A673 (cell line): ENCODE data around the gene DCLK1. TPM values are rescaled to one million over a fixed set of nuclear protein-coding genes. Genes with fewer than 3 reads are reported as not detected.

Experiments used
- BruUV-seq: library from RNA; stranded (reverse); fragments of 400-500 nt; replicated peaks from 2 replicates; lab custom pipeline; 2021; lab: Mats Ljungman, UMichigan
- CTCF ChIA-PET: fragments of 300-600 bp; sonication (Branson Sonifier 250); formaldehyde crosslinking; loops from one replicate; lab custom pipeline; 2022; ENCODE audit warnings: antibody characterized with exemption; lab: Charles Lee
- POLR2A ChIA-PET: fragments of 300-600 bp; sonication (Branson Sonifier 250); formaldehyde crosslinking; loops from one replicate; lab custom pipeline; 2022; ENCODE audit warnings: antibody characterized with exemption; ENCODE audit not compliant: low non-redundant PET; lab: Charles Lee
- DNase-seq: peaks from one replicate; pipeline ENCODE4 v3.0.0-alpha.2; 2015; ENCODE audit warnings: low spot score
- H3K27ac ChIP-seq: fragments of 200-600 bp; sonication (generic); 2 replicates; pipeline ENCODE4 v1.5.1; 2016; ENCODE audit warnings: mixed run types, low read depth, mild to moderate bottlenecking, mixed read lengths, antibody characterized with exemption, low read length; ENCODE audit not compliant: poor library complexity, severe bottlenecking
- H3K27me3 ChIP-seq: fragments of 200-600 bp; sonication (generic); replicated peaks from 2 replicates; pipeline ENCODE4 v1.6.1; 2017; ENCODE audit warnings: mixed run types, low read depth, mild to moderate bottlenecking, mixed read lengths, antibody characterized with exemption, low read length; ENCODE audit not compliant: insufficient read depth, poor library complexity
- H3K36me3 ChIP-seq: fragments of 200-600 bp; sonication (generic); 2 replicates; pipeline ENCODE4 v1.6.1; 2016; ENCODE audit warnings: mixed run types, mild to moderate bottlenecking, mixed read lengths, antibody characterized with exemption, low read length; ENCODE audit not compliant: insufficient read depth, poor library complexity, severe bottlenecking
- H3K4me1 ChIP-seq: fragments of 200-600 bp; sonication (generic); 2 replicates; pipeline ENCODE4 v1.6.1; 2017; ENCODE audit warnings: mixed run types, mild to moderate bottlenecking, mixed read lengths, antibody characterized with exemption, low read length; ENCODE audit not compliant: insufficient read depth, poor library complexity, severe bottlenecking
- H3K4me3 ChIP-seq: fragments of 200-600 bp; sonication (generic); 2 replicates; pipeline ENCODE4 v1.5.1; 2016; ENCODE audit warnings: low read depth, mixed run types, mild to moderate bottlenecking, mixed read lengths, low read length; ENCODE audit not compliant: poor library complexity, severe bottlenecking
- H3K9me3 ChIP-seq: fragments of 200-600 bp; sonication (generic); 2 replicates; pipeline ENCODE4 v1.6.1; 2016; ENCODE audit warnings: mixed run types, low read depth, mild to moderate bottlenecking, mixed read lengths, antibody characterized with exemption, low read length; ENCODE audit not compliant: poor library complexity, severe bottlenecking
- EZH2 ChIP-seq: fragments of 200-600 bp; sonication (generic); IDR thresholded peaks from 2 replicates; pipeline ENCODE4 v1.6.1; 2017; ENCODE audit warnings: borderline replicate concordance, low read depth, mild to moderate bottlenecking, mixed read lengths, antibody characterized with exemption, low read length; ENCODE audit not compliant: poor library complexity, severe bottlenecking
- intact Hi-C: fragments of 100-400 bp; cut with micrococcal nuclease; formaldehyde crosslinking; loops from one replicate; pipeline ENCODE4 v1.10.0; 2022; ENCODE audit not compliant: unreplicated experiment
- total RNA-seq: library from RNA; stranded (reverse); gene quantifications from 2 replicates; pipeline ENCODE4 v1.2.3, GENCODE V29; 2021
- TF ChIP-seq, protein P1 (sequence below): fragments of 300-800, 200-600 bp; sonication (generic); conservative IDR thresholded peaks from 2 replicates; pipeline ENCODE4 v1.5.1; 2017; ENCODE audit warnings: low read depth, mild to moderate bottlenecking, antibody characterized with exemption, low read length, moderate library complexity, mixed read lengths

Gene DCLK1
- total RNA-seq, 1 experiment from 2014 or later: 11.2 TPM

- POLR2A ChIA-PET: no interaction called here
- intact Hi-C loops: no loop called here
- H3K27ac ChIP-seq: no peak overlapping the region
- H3K9me3 ChIP-seq: no peaks in the 10 kb centered on the region
- DNase-seq: no peak
- TF ChIP-seq, protein P1, sequence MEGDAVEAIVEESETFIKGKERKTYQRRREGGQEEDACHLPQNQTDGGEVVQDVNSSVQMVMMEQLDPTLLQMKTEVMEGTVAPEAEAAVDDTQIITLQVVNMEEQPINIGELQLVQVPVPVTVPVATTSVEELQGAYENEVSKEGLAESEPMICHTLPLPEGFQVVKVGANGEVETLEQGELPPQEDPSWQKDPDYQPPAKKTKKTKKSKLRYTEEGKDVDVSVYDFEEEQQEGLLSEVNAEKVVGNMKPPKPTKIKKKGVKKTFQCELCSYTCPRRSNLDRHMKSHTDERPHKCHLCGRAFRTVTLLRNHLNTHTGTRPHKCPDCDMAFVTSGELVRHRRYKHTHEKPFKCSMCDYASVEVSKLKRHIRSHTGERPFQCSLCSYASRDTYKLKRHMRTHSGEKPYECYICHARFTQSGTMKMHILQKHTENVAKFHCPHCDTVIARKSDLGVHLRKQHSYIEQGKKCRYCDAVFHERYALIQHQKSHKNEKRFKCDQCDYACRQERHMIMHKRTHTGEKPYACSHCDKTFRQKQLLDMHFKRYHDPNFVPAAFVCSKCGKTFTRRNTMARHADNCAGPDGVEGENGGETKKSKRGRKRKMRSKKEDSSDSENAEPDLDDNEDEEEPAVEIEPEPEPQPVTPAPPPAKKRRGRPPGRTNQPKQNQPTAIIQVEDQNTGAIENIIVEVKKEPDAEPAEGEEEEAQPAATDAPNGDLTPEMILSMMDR: no peak
- no peak for TF ChIP-seq EZH2
- BruUV-seq: no TSS peak
- CTCF ChIA-PET: no interaction called here
- H3K27me3 ChIP-seq: no peaks in the 10 kb centered on the region
- no peak overlapping the region for H3K4me3 ChIP-seq
- no peaks in the 10 kb centered on the region for H3K4me1 ChIP-seq
- no peaks in the 10 kb centered on the region for H3K36me3 ChIP-seq
These were observed 272.5 kb downstream of the DCLK1 start for GRCh38 chr13:35858665-35859064.

DNA sequence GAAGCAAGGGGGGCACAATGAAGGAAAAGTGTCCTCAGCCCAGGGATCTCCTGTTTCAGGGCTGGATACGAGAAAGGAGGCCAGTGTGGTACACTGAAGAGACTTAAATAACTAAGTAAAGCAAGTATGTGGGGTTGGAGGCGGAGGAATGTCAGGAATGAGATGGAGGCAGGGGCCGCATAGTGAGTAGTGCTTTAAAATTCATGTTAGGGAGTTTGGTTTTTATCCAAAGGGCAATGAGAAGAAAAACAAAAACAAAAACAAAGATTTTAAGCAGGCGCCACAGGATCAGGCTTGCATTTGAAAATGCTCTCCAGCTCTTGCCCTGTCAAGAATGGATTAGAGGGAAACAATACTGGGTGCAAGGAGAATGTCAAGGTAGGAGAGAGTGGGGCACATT lies 273.4 kb downstream of the DCLK1 start:
- intact Hi-C loops: no loop called here
- no peaks in the 10 kb centered on the region for H3K9me3 ChIP-seq
- CTCF ChIA-PET: no interaction called here
- no peak for DNase-seq
- TF ChIP-seq, protein P1: no peak
- TF ChIP-seq EZH2: no peak
- no peak overlapping the region for H3K27ac ChIP-seq
- H3K4me1 ChIP-seq: no peaks in the 10 kb centered on the region
- H3K36me3 ChIP-seq: no peaks in the 10 kb centered on the region
- no peaks in the 10 kb centered on the region for H3K27me3 ChIP-seq
- POLR2A ChIA-PET: no interaction called here
- no peak overlapping the region for H3K4me3 ChIP-seq
- no TSS peak for BruUV-seq

DNA sequence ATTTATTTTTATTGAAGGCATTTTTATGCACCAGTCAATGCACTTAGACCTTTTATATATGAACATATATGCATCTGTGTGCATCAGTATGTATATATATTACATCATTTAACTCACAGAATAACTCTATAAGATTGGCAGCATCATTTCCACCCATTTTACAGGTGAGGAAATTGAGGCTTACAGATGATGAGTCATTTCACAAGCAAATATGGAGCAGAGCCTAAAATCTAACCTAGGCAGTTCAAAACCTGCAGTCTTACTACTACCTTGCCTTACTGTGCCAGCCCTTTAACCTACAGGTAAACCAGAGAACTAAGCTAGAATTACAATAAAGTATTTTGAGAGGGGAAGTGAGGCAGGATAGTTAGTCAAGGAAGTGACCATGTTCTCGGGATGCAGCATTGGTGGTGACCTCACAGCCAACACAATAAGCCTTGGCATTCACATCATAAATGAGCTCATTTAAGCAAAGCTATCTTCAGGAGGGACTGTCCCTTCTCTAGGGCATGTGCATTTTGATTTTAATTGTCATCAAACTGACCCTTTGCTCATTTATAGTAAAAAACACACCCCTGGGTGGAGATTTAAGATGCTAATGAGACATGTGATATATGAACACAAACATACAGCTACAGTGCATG lies 274.3 kb downstream of the DCLK1 start:
- no peaks in the 10 kb centered on the region for H3K4me1 ChIP-seq
- DNase-seq: no peak
- H3K9me3 ChIP-seq: no peaks in the 10 kb centered on the region
- ChIA-PET CTCF (no interaction called here), POLR2A (interaction anchor here (0.8 kb wide), 1 partner anchor 19 kb away, joined by 3 read pairs; no protein-coding TSS in a partner anchor)
- H3K27me3 ChIP-seq: no peaks in the 10 kb centered on the region
- TF ChIP-seq, protein P1: no peak
- TF ChIP-seq EZH2: no peak
- no TSS peak for BruUV-seq
- no peak overlapping the region for H3K27ac ChIP-seq
- intact Hi-C loops: no loop called here
- no peak overlapping the region for H3K4me3 ChIP-seq
- H3K36me3 ChIP-seq: no peaks in the 10 kb centered on the region
